Panc1 (cell line): ENCODE data around the gene EIF4E. TPM values are rescaled to one million over a fixed set of nuclear protein-coding genes. Genes with fewer than 3 reads are reported as not detected.

ENCODE experiments used
- ATAC-seq: fragments of 200-7000 bp; cut with Tn5 transposase; 2 replicates; pipeline ENCODE4 v1.9.1; 2020; ENCODE audit warnings: mild to moderate bottlenecking, moderate library complexity
- BruUV-seq: library from RNA; stranded (reverse); fragments of 400-500 nt; replicated peaks from 2 replicates; lab custom pipeline; 2021; lab: Mats Ljungman, UMichigan
- CTCF ChIA-PET: fragments of 300-600 bp; sonication (Branson Sonifier 250); formaldehyde crosslinking; loops from one replicate; lab custom pipeline; 2022; ENCODE audit warnings: antibody characterized with exemption; lab: Charles Lee
- POLR2A ChIA-PET: fragments of 300-600 bp; sonication (Branson Sonifier 250); formaldehyde crosslinking; loops from one replicate; lab custom pipeline; 2022; ENCODE audit warnings: antibody characterized with exemption; lab: Charles Lee
- DNase-seq: peaks from one replicate; pipeline ENCODE4 v3.0.0-alpha.2; 2010; ENCODE audit warnings: low read depth, low spot score
- H3K27ac ChIP-seq: 2 replicates; pipeline ENCODE4 v1.5.1; 2011; ENCODE audit warnings: mild to moderate bottlenecking, low read length, inconsistent platforms
- H3K27me3 ChIP-seq: fragments of 200-500 bp; sonication (Bioruptor generic); 2 replicates; pipeline ENCODE4 v1.6.0; 2014; ENCODE audit warnings: low read length, inconsistent platforms; ENCODE audit not compliant: control insufficient read depth, insufficient read depth
- H3K36me3 ChIP-seq: fragments of 200-500 bp; sonication (Bioruptor generic); 2 replicates; pipeline ENCODE4 v1.5.1; 2014; ENCODE audit warnings: inconsistent platforms, mild to moderate bottlenecking, low read length, moderate library complexity; ENCODE audit not compliant: control insufficient read depth, insufficient read depth
- H3K4me1 ChIP-seq: 2 replicates; pipeline ENCODE4 v1.5.1; 2011; ENCODE audit warnings: inconsistent platforms, mild to moderate bottlenecking, low read length, moderate library complexity; ENCODE audit not compliant: control insufficient read depth, insufficient read depth
- H3K4me3 ChIP-seq, 2 experiments: 2 replicates each; pipeline ENCODE4 v1.5.1; 2011 to 2012; ENCODE audit warnings: low read depth in 2 of 2, low read length in 2 of 2, mild to moderate bottlenecking in 2 of 2, inconsistent platforms in 1 of 2, moderate library complexity in 1 of 2
- H3K9me3 ChIP-seq: fragments of 200-500 bp; sonication (Bioruptor generic); 2 replicates; pipeline ENCODE4 v1.5.1; 2014; ENCODE audit warnings: low read depth, mild to moderate bottlenecking, inconsistent platforms, low read length, moderate library complexity; ENCODE audit not compliant: control insufficient read depth, insufficient read depth
- POLR2AphosphoS5 ChIP-seq: IDR thresholded peaks from 2 replicates; pipeline ENCODE4 v1.6.1; 2012; ENCODE audit warnings: mild to moderate bottlenecking, low read depth, low read length, moderate library complexity
- SIN3A ChIP-seq: IDR thresholded peaks from 2 replicates; pipeline ENCODE4 v1.6.1; 2012; ENCODE audit warnings: low read depth, mild to moderate bottlenecking, low read length, moderate library complexity, borderline replicate concordance; ENCODE audit not compliant: insufficient read depth
- TCF7L2 ChIP-seq: IDR thresholded peaks from 2 replicates; pipeline ENCODE4 v1.6.1; 2011; ENCODE audit warnings: mild to moderate bottlenecking, low read depth, low read length, inconsistent platforms
- in situ Hi-C: cut with HindIII; loops from 2 replicates; pipeline ENCODE4 v1.10.0; 2016; ENCODE audit warnings: low sequenced_read_pairs, low pct_unique_long_range_greater_than_20kb
- intact Hi-C: fragments of 100-400 bp; cut with micrococcal nuclease; formaldehyde crosslinking; loops from one replicate; pipeline ENCODE4 v1.10.0; 2022; ENCODE audit not compliant: unreplicated experiment
- total RNA-seq: library from RNA; stranded (reverse); gene quantifications from one replicate; pipeline ENCODE4 v1.2.1, GENCODE V29; 2021; ENCODE audit not compliant: unreplicated experiment
- TF ChIP-seq, protein P1 (sequence below): fragments of 450-650 bp; IDR thresholded peaks from 2 replicates; pipeline ENCODE4 v1.5.1; 2017; ENCODE audit warnings: mild to moderate bottlenecking
- TF ChIP-seq, protein P2 (sequence below), 2 experiments: IDR thresholded peaks; 2 replicates each; pipeline ENCODE4 v1.6.1; 2011 to 2012; ENCODE audit warnings: low read depth in 2 of 2, control low read depth in 1 of 2, low read length in 1 of 2, mild to moderate bottlenecking in 1 of 2, moderate library complexity in 1 of 2; ENCODE audit not compliant: insufficient read depth in 1 of 2

The EIF4E gene
- total RNA-seq, 1 experiment from 2014 or later = 89.7 TPM

DNA sequence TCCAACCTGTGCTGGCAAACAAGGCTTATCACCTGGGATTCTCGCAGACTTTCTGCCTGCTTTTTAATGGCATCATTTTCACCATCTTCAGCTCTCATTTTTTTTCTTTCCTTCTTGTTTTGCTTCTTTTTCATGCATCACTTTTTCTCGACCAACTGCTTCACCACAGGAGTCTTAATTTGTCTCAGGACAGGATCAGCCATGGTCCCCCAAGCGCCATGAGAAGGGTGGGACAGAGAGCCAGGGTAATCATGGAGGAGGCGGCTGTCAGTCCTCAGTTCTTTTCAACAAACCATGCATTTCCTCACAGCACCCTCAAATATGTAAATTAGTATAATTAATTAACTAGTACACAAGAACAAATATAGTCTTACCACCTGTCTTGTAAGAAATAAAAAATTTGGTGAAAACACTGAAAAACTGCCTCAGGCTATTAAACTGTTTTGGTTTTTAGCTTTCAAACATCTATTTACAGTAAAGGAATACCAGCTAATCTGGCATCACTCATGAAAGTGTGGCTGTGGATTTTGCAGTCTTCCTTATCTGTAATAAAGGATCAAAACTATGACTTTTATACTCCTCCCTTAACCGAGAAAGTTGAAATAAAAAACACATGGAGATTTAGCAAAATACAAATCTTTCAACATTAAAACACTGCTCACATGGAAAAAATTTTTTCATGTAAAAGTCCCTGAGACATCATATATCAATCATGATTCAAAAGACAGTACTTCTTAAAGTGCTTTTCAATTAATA is 19.1 kb downstream of the EIF4E start:
- Histone ChIP-seq H3K36me3 (no peaks in the 10 kb centered on the region; the same call in 1 of the 2 replicates), H3K27ac (no peak overlapping the region), H3K9me3 (no peaks in the 10 kb centered on the region), H3K27me3 (no peaks in the 10 kb centered on the region), H3K4me3 (no peak overlapping the region), H3K4me1 (peaks cover 26% of the 10 kb centered on the region)
- intact Hi-C loops (no loop called here), in situ Hi-C loops (no loop called here)
- DNase-seq = no peak
- CTCF ChIA-PET = no interaction called here
- no peak for ATAC-seq
- no TSS peak for BruUV-seq
- TF ChIP-seq, protein P1, sequence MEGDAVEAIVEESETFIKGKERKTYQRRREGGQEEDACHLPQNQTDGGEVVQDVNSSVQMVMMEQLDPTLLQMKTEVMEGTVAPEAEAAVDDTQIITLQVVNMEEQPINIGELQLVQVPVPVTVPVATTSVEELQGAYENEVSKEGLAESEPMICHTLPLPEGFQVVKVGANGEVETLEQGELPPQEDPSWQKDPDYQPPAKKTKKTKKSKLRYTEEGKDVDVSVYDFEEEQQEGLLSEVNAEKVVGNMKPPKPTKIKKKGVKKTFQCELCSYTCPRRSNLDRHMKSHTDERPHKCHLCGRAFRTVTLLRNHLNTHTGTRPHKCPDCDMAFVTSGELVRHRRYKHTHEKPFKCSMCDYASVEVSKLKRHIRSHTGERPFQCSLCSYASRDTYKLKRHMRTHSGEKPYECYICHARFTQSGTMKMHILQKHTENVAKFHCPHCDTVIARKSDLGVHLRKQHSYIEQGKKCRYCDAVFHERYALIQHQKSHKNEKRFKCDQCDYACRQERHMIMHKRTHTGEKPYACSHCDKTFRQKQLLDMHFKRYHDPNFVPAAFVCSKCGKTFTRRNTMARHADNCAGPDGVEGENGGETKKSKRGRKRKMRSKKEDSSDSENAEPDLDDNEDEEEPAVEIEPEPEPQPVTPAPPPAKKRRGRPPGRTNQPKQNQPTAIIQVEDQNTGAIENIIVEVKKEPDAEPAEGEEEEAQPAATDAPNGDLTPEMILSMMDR = no peak
- no peak for TF ChIP-seq TCF7L2
- TF ChIP-seq, protein P2, sequence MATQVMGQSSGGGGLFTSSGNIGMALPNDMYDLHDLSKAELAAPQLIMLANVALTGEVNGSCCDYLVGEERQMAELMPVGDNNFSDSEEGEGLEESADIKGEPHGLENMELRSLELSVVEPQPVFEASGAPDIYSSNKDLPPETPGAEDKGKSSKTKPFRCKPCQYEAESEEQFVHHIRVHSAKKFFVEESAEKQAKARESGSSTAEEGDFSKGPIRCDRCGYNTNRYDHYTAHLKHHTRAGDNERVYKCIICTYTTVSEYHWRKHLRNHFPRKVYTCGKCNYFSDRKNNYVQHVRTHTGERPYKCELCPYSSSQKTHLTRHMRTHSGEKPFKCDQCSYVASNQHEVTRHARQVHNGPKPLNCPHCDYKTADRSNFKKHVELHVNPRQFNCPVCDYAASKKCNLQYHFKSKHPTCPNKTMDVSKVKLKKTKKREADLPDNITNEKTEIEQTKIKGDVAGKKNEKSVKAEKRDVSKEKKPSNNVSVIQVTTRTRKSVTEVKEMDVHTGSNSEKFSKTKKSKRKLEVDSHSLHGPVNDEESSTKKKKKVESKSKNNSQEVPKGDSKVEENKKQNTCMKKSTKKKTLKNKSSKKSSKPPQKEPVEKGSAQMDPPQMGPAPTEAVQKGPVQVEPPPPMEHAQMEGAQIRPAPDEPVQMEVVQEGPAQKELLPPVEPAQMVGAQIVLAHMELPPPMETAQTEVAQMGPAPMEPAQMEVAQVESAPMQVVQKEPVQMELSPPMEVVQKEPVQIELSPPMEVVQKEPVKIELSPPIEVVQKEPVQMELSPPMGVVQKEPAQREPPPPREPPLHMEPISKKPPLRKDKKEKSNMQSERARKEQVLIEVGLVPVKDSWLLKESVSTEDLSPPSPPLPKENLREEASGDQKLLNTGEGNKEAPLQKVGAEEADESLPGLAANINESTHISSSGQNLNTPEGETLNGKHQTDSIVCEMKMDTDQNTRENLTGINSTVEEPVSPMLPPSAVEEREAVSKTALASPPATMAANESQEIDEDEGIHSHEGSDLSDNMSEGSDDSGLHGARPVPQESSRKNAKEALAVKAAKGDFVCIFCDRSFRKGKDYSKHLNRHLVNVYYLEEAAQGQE (IDR thresholded peaks at IDR 0.05; ENCODE audit: insufficient read depth in 1 of 2, low read depth in 2 of 2, low read length in 1 of 2) = no peak
- no peak for TF ChIP-seq POLR2AphosphoS5
- no peak for TF ChIP-seq SIN3A
- POLR2A ChIA-PET = interaction anchor here (0.6 kb wide), 1 partner anchor 830 kb away, joined by 3 read pairs; no protein-coding TSS in a partner anchor

DNA sequence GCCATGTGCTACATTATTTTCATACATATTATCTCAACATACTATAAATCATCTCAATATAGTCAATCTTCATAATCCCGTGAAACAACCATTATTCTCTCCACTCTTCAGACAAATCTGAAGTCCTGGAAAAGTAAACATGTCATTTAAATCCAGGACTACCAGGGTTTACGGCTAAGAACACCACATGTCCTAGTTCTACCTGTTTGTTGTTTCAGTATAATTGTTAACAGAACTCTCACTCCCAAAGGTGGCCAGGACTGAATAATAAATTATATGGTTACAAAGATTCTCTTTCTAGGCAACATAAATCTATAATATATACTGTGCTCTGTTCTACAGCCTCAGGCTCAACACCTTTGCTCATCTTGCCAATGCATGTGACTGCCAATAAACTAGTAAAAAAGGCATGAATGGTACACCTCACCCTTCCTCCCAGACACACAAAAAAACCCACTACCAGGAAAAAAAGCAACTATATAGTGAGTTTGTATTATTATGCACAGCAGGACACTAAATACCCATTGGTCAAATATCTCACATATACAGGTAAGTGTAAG is 20.1 kb downstream of the EIF4E start:
- no peak for ATAC-seq
- ChIA-PET POLR2A (no interaction called here), CTCF (no interaction called here)
- no peak for TF ChIP-seq SIN3A
- TF ChIP-seq, protein P2 (IDR thresholded peaks at IDR 0.05; ENCODE audit: insufficient read depth in 1 of 2, low read depth in 2 of 2, low read length in 1 of 2) = no peak
- H3K4me1 ChIP-seq = peaks cover 26% of the 10 kb centered on the region
- intact Hi-C loops = no loop called here
- no peaks in the 10 kb centered on the region for H3K27me3 ChIP-seq
- H3K4me3 ChIP-seq = no peak overlapping the region
- H3K27ac ChIP-seq = no peak overlapping the region
- H3K36me3 ChIP-seq = no peaks in the 10 kb centered on the region; the same call in 1 of the 2 replicates
- in situ Hi-C loops = no loop called here
- BruUV-seq = TSS peak; percentile 13
- no peak for DNase-seq
- no peaks in the 10 kb centered on the region for H3K9me3 ChIP-seq
